Endodermal cell (in vitro differentiated cells): ENCODE measurements around the gene ST7. TPM values are rescaled to one million over a fixed set of nuclear protein-coding genes. Genes with fewer than 3 reads are reported as not detected.

Experiments
- DNase-seq: peaks from one replicate; pipeline ENCODE4 v3.0.0-alpha.2; 2017
- H3K27ac ChIP-seq: 2 replicates; pipeline ENCODE4 v1.5.1; 2013; ENCODE audit warnings: mild to moderate bottlenecking, low read depth, low read length, moderate library complexity
- H3K27me3 ChIP-seq: 2 replicates; pipeline ENCODE4 v1.6.1; 2013; ENCODE audit warnings: mild to moderate bottlenecking, low read length, moderate library complexity; ENCODE audit not compliant: insufficient read depth, control insufficient read depth, poor library complexity, severe bottlenecking
- H3K36me3 ChIP-seq: 2 replicates; pipeline ENCODE4 v1.7.0; 2013; ENCODE audit warnings: mild to moderate bottlenecking, low read length, moderate library complexity; ENCODE audit not compliant: control insufficient read depth, insufficient read depth
- H3K4me1 ChIP-seq: one replicate; pipeline ENCODE4 v1.7.0; 2013; ENCODE audit warnings: low read length; ENCODE audit not compliant: control insufficient read depth, insufficient read depth
- H3K4me3 ChIP-seq: 2 replicates; pipeline ENCODE4 v1.5.1; 2013; ENCODE audit warnings: mild to moderate bottlenecking, low read length, moderate library complexity
- H3K9ac ChIP-seq: 2 replicates; pipeline ENCODE4 v1.6.1; 2013; ENCODE audit warnings: mild to moderate bottlenecking, low read length, moderate library complexity; ENCODE audit not compliant: poor library complexity, severe bottlenecking; ENCODE audit errors: extremely low read depth
- H3K9me3 ChIP-seq: 2 replicates; pipeline ENCODE4 v1.6.1; 2013; ENCODE audit warnings: mild to moderate bottlenecking, low read length, moderate library complexity; ENCODE audit not compliant: control insufficient read depth
- H3K27ac Mint-ChIP-seq: 2 replicates; pipeline ENCODE4 v1.8.0; 2020; ENCODE audit warnings: mixed read lengths
- H3K27me3 Mint-ChIP-seq: 2 replicates; pipeline ENCODE4 v1.8.0; 2021; ENCODE audit warnings: mild to moderate bottlenecking, mixed read lengths; ENCODE audit not compliant: insufficient read depth
- H3K36me3 Mint-ChIP-seq: 2 replicates; pipeline ENCODE4 v1.8.0; 2020; ENCODE audit warnings: low read depth, mixed read lengths
- H3K4me1 Mint-ChIP-seq: 2 replicates; pipeline ENCODE4 v1.8.0; 2020; ENCODE audit warnings: mixed read lengths
- H3K4me3 Mint-ChIP-seq: 2 replicates; pipeline ENCODE4 v1.8.0; 2020; ENCODE audit warnings: mild to moderate bottlenecking, moderate library complexity, mixed read lengths
- H3K9me3 Mint-ChIP-seq: 2 replicates; pipeline ENCODE4 v1.8.0; 2020; ENCODE audit warnings: mild to moderate bottlenecking, mixed read lengths
- WGBS, 2 experiments: methylation state at CpG; one replicate each; pipeline versions ENCODE4 v1.1.5 to v1.1.7; 2013; ENCODE audit warnings: missing lambda C conversion rate in 2 of 2, mixed read lengths in 1 of 2; ENCODE audit not compliant: insufficient coverage in 1 of 2, insufficient read length in 1 of 2; 5-methylcytosine and 5-hydroxymethylcytosine counted together
- total RNA-seq, 2 donors: library from RNA; stranded (reverse); fragmentation: NEBNext Ultra II Directional in 1 of 2; extraction: Animal tissue kit (Norgen Biotek cat#: 25700) in 1 of 2; gene quantifications; 2 replicates in 1 of 2; 3 replicates in 1 of 2; pipeline ENCODE4 v1.2.1, GENCODE V29; 2021
- TF ChIP-seq, protein P1 (sequence below): fragments of 200-600 bp; sonication (generic); conservative IDR thresholded peaks from 2 replicates; pipeline ENCODE4 v1.5.0; 2021; ENCODE audit warnings: antibody characterized with exemption, mild to moderate bottlenecking

The ST7 gene
- total RNA-seq, 2 donors from 2014 or later = 6.4 to 8.9 TPM

GRCh38 chr7:117008886-117009531, 55.7 kb downstream of the ST7 start:
- Histone ChIP-seq H3K4me3 (no peak overlapping the region), H3K36me3 (no peaks in the 10 kb centered on the region), H3K9ac (no peak overlapping the region), H3K4me1 (peaks cover 5% of the 10 kb centered on the region), H3K27me3 (peaks cover 81% of the 10 kb centered on the region), H3K27ac (no peak overlapping the region), H3K9me3 (no peaks in the 10 kb centered on the region)
- H3K36me3 Mint-ChIP-seq = no peaks in the 10 kb centered on the region
- H3K4me1 Mint-ChIP-seq = peaks cover 33% of the 10 kb centered on the region
- H3K27me3 Mint-ChIP-seq = peaks cover 25% of the 10 kb centered on the region
- TF ChIP-seq, protein P1, sequence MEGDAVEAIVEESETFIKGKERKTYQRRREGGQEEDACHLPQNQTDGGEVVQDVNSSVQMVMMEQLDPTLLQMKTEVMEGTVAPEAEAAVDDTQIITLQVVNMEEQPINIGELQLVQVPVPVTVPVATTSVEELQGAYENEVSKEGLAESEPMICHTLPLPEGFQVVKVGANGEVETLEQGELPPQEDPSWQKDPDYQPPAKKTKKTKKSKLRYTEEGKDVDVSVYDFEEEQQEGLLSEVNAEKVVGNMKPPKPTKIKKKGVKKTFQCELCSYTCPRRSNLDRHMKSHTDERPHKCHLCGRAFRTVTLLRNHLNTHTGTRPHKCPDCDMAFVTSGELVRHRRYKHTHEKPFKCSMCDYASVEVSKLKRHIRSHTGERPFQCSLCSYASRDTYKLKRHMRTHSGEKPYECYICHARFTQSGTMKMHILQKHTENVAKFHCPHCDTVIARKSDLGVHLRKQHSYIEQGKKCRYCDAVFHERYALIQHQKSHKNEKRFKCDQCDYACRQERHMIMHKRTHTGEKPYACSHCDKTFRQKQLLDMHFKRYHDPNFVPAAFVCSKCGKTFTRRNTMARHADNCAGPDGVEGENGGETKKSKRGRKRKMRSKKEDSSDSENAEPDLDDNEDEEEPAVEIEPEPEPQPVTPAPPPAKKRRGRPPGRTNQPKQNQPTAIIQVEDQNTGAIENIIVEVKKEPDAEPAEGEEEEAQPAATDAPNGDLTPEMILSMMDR = no peak
- no peak overlapping the region for H3K4me3 Mint-ChIP-seq
- 100% methylated on average over 1 of the region's 2 CpGs; no CpG with 5 or more reads in 1 of the 2 experiments for WGBS, 2 experiments
- no peaks in the 10 kb centered on the region for H3K9me3 Mint-ChIP-seq
- no peak overlapping the region for H3K27ac Mint-ChIP-seq
- no peak for DNase-seq

DNA sequence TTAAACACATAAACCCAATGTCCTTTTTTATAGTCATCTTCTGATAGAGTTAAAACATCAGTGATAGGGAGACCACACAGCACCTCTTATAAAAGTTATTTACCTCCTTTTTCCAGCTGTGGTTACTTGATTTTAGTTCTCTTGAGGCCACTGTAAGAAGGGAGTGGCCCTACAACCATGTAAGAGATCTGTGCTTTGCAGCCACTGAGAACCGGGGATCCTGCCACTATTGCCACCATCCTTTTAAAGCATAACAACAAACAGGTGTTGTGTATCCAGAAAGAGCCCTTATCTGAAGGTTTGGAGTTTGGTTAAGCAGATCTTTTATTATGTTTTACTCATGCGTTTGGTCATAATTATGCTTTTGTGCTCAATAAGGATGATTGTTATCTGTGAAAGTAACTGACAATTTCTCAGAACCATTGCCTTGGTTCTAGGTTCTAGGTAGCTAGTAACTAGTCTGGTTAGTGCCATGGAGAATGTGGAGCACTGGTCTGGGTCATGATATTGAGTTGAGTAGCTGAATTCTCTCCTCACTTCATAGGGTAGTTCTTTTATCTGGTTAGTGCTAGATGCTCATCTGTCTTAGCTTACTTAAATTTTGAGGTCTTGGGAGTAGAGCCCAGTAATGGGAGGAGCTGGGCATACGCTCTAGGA, 56.5 kb downstream of the ST7 start:
- Histone ChIP-seq H3K9ac (no peak overlapping the region), H3K4me3 (no peak overlapping the region), H3K27me3 (peaks cover 87% of the 10 kb centered on the region), H3K4me1 (peaks cover 5% of the 10 kb centered on the region), H3K27ac (no peak overlapping the region), H3K36me3 (no peaks in the 10 kb centered on the region), H3K9me3 (no peaks in the 10 kb centered on the region)
- no peak for DNase-seq
- Mint-ChIP-seq H3K4me1 (peaks cover 35% of the 10 kb centered on the region), H3K4me3 (no peak overlapping the region), H3K36me3 (no peaks in the 10 kb centered on the region), H3K9me3 (no peaks in the 10 kb centered on the region), H3K27me3 (peaks cover 30% of the 10 kb centered on the region), H3K27ac (no peak overlapping the region)
- TF ChIP-seq, protein P1 = no peak
- WGBS, 2 experiments = 92 to 100% methylated on average over 1 to 3 of the region's 3 CpGs

- H3K27me3 ChIP-seq = peaks cover 92% of the 10 kb centered on the region
- H3K9me3 ChIP-seq = no peaks in the 10 kb centered on the region
- Mint-ChIP-seq H3K27ac (no peak overlapping the region), H3K27me3 (peaks cover 36% of the 10 kb centered on the region), H3K36me3 (no peaks in the 10 kb centered on the region), H3K9me3 (no peaks in the 10 kb centered on the region), H3K4me1 (peaks cover 36% of the 10 kb centered on the region), H3K4me3 (no peak overlapping the region)
- no peak overlapping the region for H3K27ac ChIP-seq
- no peaks in the 10 kb centered on the region for H3K36me3 ChIP-seq
- DNase-seq = no peak
- H3K4me3 ChIP-seq = no peak overlapping the region
- TF ChIP-seq, protein P1 = no peak
- H3K9ac ChIP-seq = no peak overlapping the region
- peaks cover 5% of the 10 kb centered on the region for H3K4me1 ChIP-seq
- 77 to 93% methylated on average over 2 to 6 of the region's 6 CpGs for WGBS, 2 experiments
Observed at GRCh38 chr7:117010375-117011133, 57.3 kb downstream of the ST7 start.
